Measurements from ENCODE around the gene KLC1.

- no peak for TF ChIP-seq YY1 (IDR thresholded peaks at IDR 0.05)
- TF ChIP-seq CTCF (IDR thresholded peaks at IDR 0.05; ENCODE audit: low read depth, low read length, missing input control), result no peak
- no peak for TF ChIP-seq JUND (IDR thresholded peaks at IDR 0.05)
These were observed 17.2 kb downstream of the KLC1 start for GRCh38 chr14:103646189-103646588.

All from liver (tissue), 3 donors.